ENCODE measurements around the gene MARCHF3.

The MARCHF3 gene

GRCh38 chr5:126931963-126932660 lies 98.2 kb downstream of the MARCHF3 start:
- Histone ChIP-seq H3K4me1 (ENCODE audit: insufficient read depth, low read length) (peaks cover 6% of the 10 kb centered on the region; the same call in 1 of the 2 replicates), H3K9me3 (ENCODE audit: insufficient read depth, low read depth, low read length) (no peaks in the 10 kb centered on the region), H3K4me3 (ENCODE audit: low read length) (no peak overlapping the region), H3K36me3 (ENCODE audit: insufficient read depth, low read length) (no peaks in the 10 kb centered on the region), H3K9ac (ENCODE audit: low read depth, low read length) (no peak overlapping the region), H3K27ac (ENCODE audit: low read depth, low read length) (no peak overlapping the region), H3K27me3 (ENCODE audit: insufficient read depth, low read length) (no peaks in the 10 kb centered on the region)
- WGBS = 94% methylated on average over 3 of the region's 3 CpGs

- H3K9ac ChIP-seq (ENCODE audit: low read depth, low read length) = no peak overlapping the region
- H3K36me3 ChIP-seq (ENCODE audit: insufficient read depth, low read length) = no peaks in the 10 kb centered on the region
- no peak overlapping the region for H3K27ac ChIP-seq (ENCODE audit: low read depth, low read length)
- H3K9me3 ChIP-seq (ENCODE audit: insufficient read depth, low read depth, low read length) = no peaks in the 10 kb centered on the region
- H3K4me3 ChIP-seq (ENCODE audit: low read length) = no peak overlapping the region
- H3K27me3 ChIP-seq (ENCODE audit: insufficient read depth, low read length) = no peaks in the 10 kb centered on the region
- WGBS = 94% methylated on average over 3 of the region's 3 CpGs
- peaks cover 12% of the 10 kb centered on the region; the same call in 1 of the 2 replicates for H3K4me1 ChIP-seq (ENCODE audit: insufficient read depth, low read length)
Measured at GRCh38 chr5:126928041-126928440, 102.3 kb downstream of the MARCHF3 start.

GRCh38 chr5:126927429-126927828 lies 102.9 kb downstream of the MARCHF3 start:
- no peak overlapping the region for H3K9ac ChIP-seq (ENCODE audit: low read depth, low read length)
- H3K4me1 ChIP-seq (ENCODE audit: insufficient read depth, low read length) = peaks cover 12% of the 10 kb centered on the region; the same call in 1 of the 2 replicates
- H3K9me3 ChIP-seq (ENCODE audit: insufficient read depth, low read depth, low read length) = no peaks in the 10 kb centered on the region
- no peak overlapping the region for H3K4me3 ChIP-seq (ENCODE audit: low read length)
- H3K27ac ChIP-seq (ENCODE audit: low read depth, low read length) = no peak overlapping the region
- H3K36me3 ChIP-seq (ENCODE audit: insufficient read depth, low read length) = no peaks in the 10 kb centered on the region
- WGBS = 89% methylated on average over 1 of the region's 1 CpG
- H3K27me3 ChIP-seq (ENCODE audit: insufficient read depth, low read length) = no peaks in the 10 kb centered on the region

GRCh38 chr5:126926187-126926586 lies 104.2 kb downstream of the MARCHF3 start:
- WGBS = 79% methylated on average over 2 of the region's 2 CpGs
- H3K27me3 ChIP-seq (ENCODE audit: insufficient read depth, low read length) = no peaks in the 10 kb centered on the region
- no peaks in the 10 kb centered on the region for H3K9me3 ChIP-seq (ENCODE audit: insufficient read depth, low read depth, low read length)
- no peak overlapping the region for H3K9ac ChIP-seq (ENCODE audit: low read depth, low read length)
- peaks cover 17% of the 10 kb centered on the region for H3K4me1 ChIP-seq (ENCODE audit: insufficient read depth, low read length)
- H3K36me3 ChIP-seq (ENCODE audit: insufficient read depth, low read length) = no peaks in the 10 kb centered on the region
- H3K4me3 ChIP-seq (ENCODE audit: low read length) = no peak overlapping the region
- H3K27ac ChIP-seq (ENCODE audit: low read depth, low read length) = no peak overlapping the region

GRCh38 chr5:126925482-126925881 lies 104.9 kb downstream of the MARCHF3 start:
- Histone ChIP-seq H3K9me3 (ENCODE audit: insufficient read depth, low read depth, low read length) (no peaks in the 10 kb centered on the region), H3K36me3 (ENCODE audit: insufficient read depth, low read length) (no peaks in the 10 kb centered on the region), H3K4me3 (ENCODE audit: low read length) (no peak overlapping the region), H3K27ac (ENCODE audit: low read depth, low read length) (no peak overlapping the region), H3K27me3 (ENCODE audit: insufficient read depth, low read length) (no peaks in the 10 kb centered on the region), H3K9ac (ENCODE audit: low read depth, low read length) (no peak overlapping the region), H3K4me1 (ENCODE audit: insufficient read depth, low read length) (peaks cover 13% of the 10 kb centered on the region)
- WGBS = 72% methylated on average over 3 of the region's 3 CpGs

GRCh38 chr5:126924331-126925033 lies 105.9 kb downstream of the MARCHF3 start:
- Histone ChIP-seq H3K9ac (ENCODE audit: low read depth, low read length) (no peak overlapping the region), H3K27ac (ENCODE audit: low read depth, low read length) (no peak overlapping the region), H3K27me3 (ENCODE audit: insufficient read depth, low read length) (no peaks in the 10 kb centered on the region), H3K4me1 (ENCODE audit: insufficient read depth, low read length) (peaks cover 13% of the 10 kb centered on the region), H3K36me3 (ENCODE audit: insufficient read depth, low read length) (no peaks in the 10 kb centered on the region), H3K9me3 (ENCODE audit: insufficient read depth, low read depth, low read length) (no peaks in the 10 kb centered on the region), H3K4me3 (ENCODE audit: low read length) (no peak overlapping the region)
- WGBS = 93% methylated on average over 9 of the region's 9 CpGs

- WGBS = 89% methylated on average over 9 of the region's 9 CpGs
- H3K36me3 ChIP-seq (ENCODE audit: insufficient read depth, low read length) = no peaks in the 10 kb centered on the region
- peaks cover 25% of the 10 kb centered on the region for H3K4me1 ChIP-seq (ENCODE audit: insufficient read depth, low read length)
- no peak overlapping the region for H3K4me3 ChIP-seq (ENCODE audit: low read length)
- no peak overlapping the region for H3K27ac ChIP-seq (ENCODE audit: low read depth, low read length)
- no peaks in the 10 kb centered on the region for H3K9me3 ChIP-seq (ENCODE audit: insufficient read depth, low read depth, low read length)
- H3K27me3 ChIP-seq (ENCODE audit: insufficient read depth, low read length) = no peaks in the 10 kb centered on the region
- no peak overlapping the region for H3K9ac ChIP-seq (ENCODE audit: low read depth, low read length)
Measured at GRCh38 chr5:126921241-126922091, 108.9 kb downstream of the MARCHF3 start.

- 95% methylated on average over 5 of the region's 5 CpGs for WGBS
- Histone ChIP-seq H3K27ac (ENCODE audit: low read depth, low read length) (no peak overlapping the region), H3K27me3 (ENCODE audit: insufficient read depth, low read length) (no peaks in the 10 kb centered on the region), H3K4me1 (ENCODE audit: insufficient read depth, low read length) (peaks cover 20% of the 10 kb centered on the region), H3K9ac (ENCODE audit: low read depth, low read length) (no peak overlapping the region), H3K4me3 (ENCODE audit: low read length) (no peak overlapping the region), H3K9me3 (ENCODE audit: insufficient read depth, low read depth, low read length) (no peaks in the 10 kb centered on the region), H3K36me3 (ENCODE audit: insufficient read depth, low read length) (no peaks in the 10 kb centered on the region)
Measured at GRCh38 chr5:126920291-126920690, 110.1 kb downstream of the MARCHF3 start.

- no peaks in the 10 kb centered on the region for H3K9me3 ChIP-seq (ENCODE audit: insufficient read depth, low read depth, low read length)
- no peaks in the 10 kb centered on the region; the same call in 1 of the 2 replicates for H3K36me3 ChIP-seq (ENCODE audit: insufficient read depth, low read length)
- H3K27me3 ChIP-seq (ENCODE audit: insufficient read depth, low read length) = no peaks in the 10 kb centered on the region
- H3K27ac ChIP-seq (ENCODE audit: low read depth, low read length) = no peak overlapping the region
- H3K9ac ChIP-seq (ENCODE audit: low read depth, low read length) = no peak overlapping the region
- no peak overlapping the region for H3K4me3 ChIP-seq (ENCODE audit: low read length)
- 95% methylated on average over 7 of the region's 7 CpGs for WGBS
- peaks cover 20% of the 10 kb centered on the region for H3K4me1 ChIP-seq (ENCODE audit: insufficient read depth, low read length)
Measured at GRCh38 chr5:126919566-126919965, 110.8 kb downstream of the MARCHF3 start.

GRCh38 chr5:126918615-126918957 lies 111.8 kb downstream of the MARCHF3 start:
- 92% methylated on average over 3 of the region's 3 CpGs for WGBS
- no peak overlapping the region for H3K27ac ChIP-seq (ENCODE audit: low read depth, low read length)
- H3K9ac ChIP-seq (ENCODE audit: low read depth, low read length) = no peak overlapping the region

More at GRCh38 chr5:126918615-126918957, 111.8 kb downstream of the MARCHF3 start:
- Histone ChIP-seq H3K36me3 (ENCODE audit: insufficient read depth, low read length) (no peaks in the 10 kb centered on the region; the same call in 1 of the 2 replicates), H3K9me3 (ENCODE audit: insufficient read depth, low read depth, low read length) (no peaks in the 10 kb centered on the region), H3K4me3 (ENCODE audit: low read length) (no peak overlapping the region), H3K27me3 (ENCODE audit: insufficient read depth, low read length) (no peaks in the 10 kb centered on the region), H3K4me1 (ENCODE audit: insufficient read depth, low read length) (peaks cover 20% of the 10 kb centered on the region)

All from HUES64 (cell line).